GM23248 (cell line): ENCODE measurements around the gene SESN1.

Experiments
- EZH2 ChIP-seq: fragments of 200-600 bp; sonication (generic); IDR thresholded peaks from 2 replicates; pipeline ENCODE4 v1.6.1; 2018; ENCODE audit warnings: antibody characterized with exemption, mild to moderate bottlenecking; ENCODE audit not compliant: insufficient read depth, poor library complexity, severe bottlenecking
- EZH2phosphoT487 ChIP-seq: fragments of 200-600 bp; sonication (generic); IDR thresholded peaks from 2 replicates; pipeline ENCODE4 v1.6.1; 2018; ENCODE audit warnings: antibody characterized with exemption, moderate library complexity, mild to moderate bottlenecking, low read depth; ENCODE audit not compliant: insufficient read depth

GRCh38 chr6:109079981-109080380, 14.7 kb downstream of the SESN1 start:
- TF ChIP-seq EZH2 (no peak), EZH2phosphoT487 (no peak)
